Upper lobe of left lung (tissue), 6 donors: Measurements from ENCODE around the gene LRRC61. TPM values are rescaled to one million over a fixed set of nuclear protein-coding genes. Genes with fewer than 3 reads are reported as not detected.
A peak's percentile ranks its signal among the peaks of the same experiment; 100 is the strongest.

ENCODE experiments used
- ATAC-seq, 2 donors: fragments of 200-7000 bp; cut with Tn5 transposase; one replicate each; pipeline ENCODE4 v1.9.1; 2022; ENCODE audit warnings: mild to moderate bottlenecking in 2 of 2, moderate library complexity in 2 of 2; ENCODE audit not compliant: low FRiP score in 2 of 2
- DNase-seq, 2 donors: peaks; one replicate each; pipeline ENCODE4 v3.0.0-alpha.2; 2019 to 2020
- H3K27ac ChIP-seq, 4 donors: fragments of 200-600 bp; sonication (generic); one replicate each; pipeline ENCODE4 v1.5.1; 2016 to 2019
- H3K27me3 ChIP-seq, 4 donors: fragments of 200-600 bp; sonication (generic); one replicate each; pipeline ENCODE4 v1.5.1; 2017 to 2019
- H3K36me3 ChIP-seq, 4 donors: fragments of 200-600 bp; sonication (generic); one replicate each; pipeline ENCODE4 v1.5.1; 2016 to 2019
- H3K4me1 ChIP-seq, 4 donors: fragments of 200-600 bp; sonication (generic); one replicate each; pipeline ENCODE4 v1.5.1; 2018 to 2019
- H3K4me3 ChIP-seq, 4 donors: fragments of 200-600 bp; sonication (generic); one replicate each; pipeline ENCODE4 v1.5.1; 2017 to 2019; ENCODE audit warnings: mild to moderate bottlenecking in 2 of 4, moderate library complexity in 1 of 4
- H3K9me3 ChIP-seq, 4 donors: fragments of 200-600 bp; sonication (generic); one replicate each; pipeline ENCODE4 v1.5.1; 2018 to 2019
- CTCF ChIP-seq, 6 experiments: fragments of 450-650 bp in 4 of 6; fragments of 200-600 bp in 2 of 6; sonication (generic) in 2 of 6; IDR thresholded peaks; one replicate each; pipeline ENCODE4 v1.5.1; 2016 to 2019; ENCODE audit warnings: antibody characterized with exemption in 6 of 6
- EP300 ChIP-seq, 4 donors: sonication (generic); formaldehyde crosslinking; IDR thresholded peaks; one replicate each; pipeline ENCODE4 v1.5.1; 2017; ENCODE audit warnings: antibody characterized with exemption in 4 of 4, control low read depth in 2 of 4
- POLR2A ChIP-seq, 4 donors: fragments of 450-650 bp; IDR thresholded peaks; one replicate each; pipeline ENCODE4 v1.5.1; 2016 to 2017; ENCODE audit warnings: antibody characterized with exemption in 4 of 4, mild to moderate bottlenecking in 2 of 4
- POLR2AphosphoS5 ChIP-seq, 2 donors: sonication (generic); formaldehyde crosslinking; IDR thresholded peaks; one replicate each; pipeline ENCODE4 v1.5.1; 2017; ENCODE audit warnings: antibody characterized with exemption in 2 of 2
- WGBS, 2 donors: methylation state at CpG; one replicate each; pipeline ENCODE4 v1.1.5; 2017 to 2018; 5-methylcytosine and 5-hydroxymethylcytosine counted together
- total RNA-seq, 6 donors: library from RNA; depleted of rRNA in 4 of 6; stranded (reverse); fragments of >200 nt in 4 of 6; gene quantifications; one replicate each; pipeline versions ENCODE4 v1.1.0 to v1.2.1, GENCODE V29; 2016 to 2021
- donor health status: DM: no; HTN: no; CAD: no; lungs with moderate emphysema.
- donor health status: DM: no; HTN: yes; CAD: no; lungs with severe emphysema.

Gene LRRC61
- total RNA-seq, 6 donors from 2014 or later = 15.4 to 31.4 (median 19.2) TPM

- ATAC-seq (peak; percentile 33 to 54), DNase-seq (peak in 1 of 2 donors; percentile 87)
- Histone ChIP-seq H3K27ac (peak overlapping the region in 3 of 4 donors; percentile 80 to 88 (median 84)), H3K9me3 (no peaks in the 10 kb centered on the region), H3K36me3 (peaks cover 0 to 7% (median 0%) of the 10 kb centered on the region in 4 donors), H3K4me1 (peaks cover 12 to 31% (median 27%) of the 10 kb centered on the region in 4 donors), H3K27me3 (peaks cover 0 to 15% (median 6%) of the 10 kb centered on the region in 4 donors), H3K4me3 (peak overlapping the region; percentile 18 to 57 (median 44))
- TF ChIP-seq CTCF (IDR thresholded peaks at IDR 0.05) = peak in 1 of 6 experiments; percentile 22
- no peak for TF ChIP-seq POLR2AphosphoS5 (IDR thresholded peaks at IDR 0.05)
- WGBS, 2 donors = 32 to 34% methylated on average over 4 to 37 of the region's 39 CpGs
Measured at GRCh38 chr7:150340024-150340749, 17.0 kb downstream of the LRRC61 start.

GRCh38 chr7:150340875-150341262, 17.7 kb downstream of the LRRC61 start:
- Histone ChIP-seq H3K27ac (peak overlapping the region; percentile 66 to 88 (median 82)), H3K36me3 (peaks cover 0 to 7% (median 0%) of the 10 kb centered on the region in 4 donors), H3K4me1 (peaks cover 7 to 31% (median 23%) of the 10 kb centered on the region in 4 donors), H3K4me3 (peak overlapping the region; percentile 25 to 57 (median 44)), H3K9me3 (no peaks in the 10 kb centered on the region), H3K27me3 (peaks cover 0 to 15% (median 6%) of the 10 kb centered on the region in 4 donors)
- ATAC-seq (peak in 1 of 2 donors; percentile 4), DNase-seq (peak in 1 of 2 donors; percentile 66)
- WGBS, 2 donors = 8 to 12% methylated on average over 29 of the region's 29 CpGs
- TF ChIP-seq POLR2AphosphoS5 (IDR thresholded peaks at IDR 0.05) (no peak), POLR2A (IDR thresholded peaks at IDR 0.05) (no peak), EP300 (IDR thresholded peaks at IDR 0.05) (no peak), CTCF (IDR thresholded peaks at IDR 0.05) (no peak)

DNA sequence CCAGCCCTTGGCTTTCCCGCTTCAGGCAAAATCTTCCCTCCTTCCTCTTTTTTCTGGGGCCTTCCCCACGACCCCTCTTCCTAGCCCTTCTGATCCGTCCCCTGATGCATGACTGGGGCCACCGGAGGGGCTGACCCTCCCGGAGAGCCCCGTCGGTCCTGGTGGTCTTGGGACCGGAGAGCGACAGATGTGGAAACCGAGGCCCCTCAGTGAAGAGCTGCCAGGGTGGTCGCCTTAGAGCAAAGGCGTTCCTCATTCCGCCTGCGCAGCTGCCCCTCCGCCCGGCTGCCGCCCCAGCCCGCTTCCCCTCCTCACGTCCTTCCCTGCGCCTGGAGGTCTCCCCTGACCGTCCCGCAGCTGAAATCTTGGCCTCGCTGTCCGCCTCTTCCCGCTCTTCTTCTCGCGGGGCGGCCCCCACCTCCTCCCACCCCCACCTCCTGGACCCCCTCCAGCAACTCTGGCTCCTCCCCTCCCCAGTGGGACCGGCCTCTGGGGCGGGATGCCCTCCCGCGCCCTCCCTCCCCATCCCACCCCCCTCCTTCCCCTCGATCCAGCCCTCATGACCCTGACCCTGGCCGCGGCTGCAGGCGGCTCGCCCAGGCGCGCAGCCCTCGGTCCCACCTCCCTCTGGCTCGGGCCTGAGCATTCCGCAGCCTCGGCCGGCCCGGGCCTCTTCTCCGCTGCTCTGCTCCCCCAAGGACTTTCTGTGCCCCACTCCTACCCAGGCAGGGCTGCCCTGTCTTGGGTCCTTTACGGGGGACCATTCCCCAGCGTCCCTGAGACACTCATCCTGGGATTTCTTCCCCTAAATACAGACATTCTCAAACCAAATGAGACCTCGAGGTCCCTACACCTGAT, 18.3 kb downstream of the LRRC61 start, which contains the start of gene RARRES2:
TSS of gene RARRES2 (minus strand) at position 367 of the 858 bp plus-strand sequence. CDS start 1,020 bp downstream, outside the sequence.
- TF ChIP-seq POLR2AphosphoS5 (IDR thresholded peaks at IDR 0.05) (peak in 1 of 2 donors; percentile 55), POLR2A (IDR thresholded peaks at IDR 0.05) (no peak), CTCF (IDR thresholded peaks at IDR 0.05) (no peak)
- Histone ChIP-seq H3K36me3 (peaks cover 0 to 7% (median 0%) of the 10 kb centered on the region in 4 donors), H3K27ac (peak within 1 kb of the TSS; percentile 66 to 88 (median 82)), H3K4me1 (peaks cover 7 to 31% (median 21%) of the 10 kb centered on the region in 4 donors), H3K27me3 (peaks cover 0 to 15% (median 6%) of the 10 kb centered on the region in 4 donors), H3K9me3 (no peaks in the 10 kb centered on the region), H3K4me3 (peak within 1 kb of the TSS; percentile 25 to 57 (median 44))
- DNase-seq (peak in 1 of 2 donors; percentile 92), ATAC-seq (peak; percentile 58 to 80)
- WGBS, 2 donors = 17 to 19% methylated on average over 40 to 41 of the region's 49 CpGs

- TF ChIP-seq POLR2A (IDR thresholded peaks at IDR 0.05) = no peak
- TF ChIP-seq CTCF (IDR thresholded peaks at IDR 0.05) = no peak
- no peak for TF ChIP-seq EP300 (IDR thresholded peaks at IDR 0.05)
- TF ChIP-seq POLR2AphosphoS5 (IDR thresholded peaks at IDR 0.05) = no peak
- 93 to 97% methylated on average over 9 of the region's 9 CpGs for WGBS, 2 donors
Measured at GRCh38 chr7:150342121-150342408, 18.9 kb downstream of the LRRC61 start.

More at GRCh38 chr7:150342121-150342408, 18.9 kb downstream of the LRRC61 start:
- H3K27me3 ChIP-seq = peaks cover 0 to 15% (median 6%) of the 10 kb centered on the region in 4 donors
- H3K4me1 ChIP-seq = peaks cover 7 to 31% (median 20%) of the 10 kb centered on the region in 4 donors
- no peak for DNase-seq
- no peak for ATAC-seq
- H3K9me3 ChIP-seq = no peaks in the 10 kb centered on the region
- H3K27ac ChIP-seq = peak overlapping the region in 1 of 4 donors; percentile 84
- H3K36me3 ChIP-seq = peaks cover 0 to 6% (median 0%) of the 10 kb centered on the region in 4 donors
- H3K4me3 ChIP-seq = peak overlapping the region in 1 of 4 donors; percentile 54
